Activated B cell treated with CpG ODN at 0.5 μM for 24 hours (primary cell): ENCODE results near the gene RNF151. TPM values are rescaled to one million over a fixed set of nuclear protein-coding genes. Genes with fewer than 3 reads are reported as not detected.
"Not testable (repeated sequence)": the region's sequence is repeated elsewhere in the genome, so short reads cannot be mapped to it uniquely, and the experiment has no call there.

Experiments used
- ATAC-seq: fragments of 200-7000 bp; cut with Tn5 transposase; one replicate; pipeline ENCODE4 v1.10.0; 2021; ENCODE audit warnings: low read depth, mild to moderate bottlenecking, moderate library complexity
- CTCF ChIA-PET: fragments of 350-600 bp; sonication (Branson Sonifier 250); formaldehyde crosslinking; loops from one replicate; lab custom pipeline; 2021; ENCODE audit warnings: antibody characterized with exemption; lab: Charles Lee
- POLR2A ChIA-PET: fragments of 350-600 bp; sonication (Branson Sonifier 250); formaldehyde crosslinking; loops from one replicate; lab custom pipeline; 2021; ENCODE audit warnings: antibody characterized with exemption; lab: Charles Lee
- DNase-seq: peaks from one replicate; pipeline ENCODE4 v3.0.0; 2022
- H3K27ac Mint-ChIP-seq: one replicate; pipeline ENCODE4 v1.8.0; 2020; ENCODE audit warnings: mixed read lengths
- H3K27me3 Mint-ChIP-seq: one replicate; pipeline ENCODE4 v1.8.0; 2021; ENCODE audit warnings: mixed read lengths
- H3K36me3 Mint-ChIP-seq: one replicate; pipeline ENCODE4 v1.8.0; 2021; ENCODE audit warnings: low read depth, mixed read lengths
- H3K4me1 Mint-ChIP-seq: one replicate; pipeline ENCODE4 v1.8.0; 2021; ENCODE audit warnings: mixed read lengths
- H3K4me3 Mint-ChIP-seq: one replicate; pipeline ENCODE4 v1.8.0; 2020; ENCODE audit warnings: mild to moderate bottlenecking, mixed read lengths
- H3K9me3 Mint-ChIP-seq: one replicate; pipeline ENCODE4 v1.8.0; 2020; ENCODE audit warnings: mixed read lengths
- CTCF ChIP-seq: fragments of 200-600 bp; IDR thresholded peaks from one replicate; pipeline ENCODE4 v1.8.0; 2022; ENCODE audit warnings: antibody characterized with exemption, mild to moderate bottlenecking
- intact Hi-C: fragments of 100-400 bp; cut with micrococcal nuclease; formaldehyde crosslinking; loops from one replicate; pipeline ENCODE4 v1.15.1; 2024
- total RNA-seq: library from RNA; stranded (reverse); gene quantifications from 2 replicates; pipeline ENCODE4 v1.2.3, GENCODE V29; 2022

RNF151 gene
- total RNA-seq, 1 donor from 2014 or later: not detected

GRCh38 chr16:1919327-1919998 is 47.2 kb upstream of the RNF151 start:
- Mint-ChIP-seq H3K36me3 (no peaks in the 10 kb centered on the region), H3K9me3 (no peaks in the 10 kb centered on the region), H3K27ac (no peak overlapping the region), H3K4me1 (peaks cover 5% of the 10 kb centered on the region), H3K27me3 (peaks cover 47% of the 10 kb centered on the region), H3K4me3 (no peak overlapping the region)
- ChIA-PET POLR2A (no interaction called here), CTCF (no interaction called here)
- TF ChIP-seq CTCF: no peak
- no peak for DNase-seq
- intact Hi-C loops: no loop called here
- no peak for ATAC-seq

GRCh38 chr16:1920122-1920521 is 46.5 kb upstream of the RNF151 start:
- POLR2A ChIA-PET, H3K27ac Mint-ChIP-seq, H3K4me1 Mint-ChIP-seq, intact Hi-C loops, H3K9me3 Mint-ChIP-seq, ATAC-seq, H3K36me3 Mint-ChIP-seq, DNase-seq, CTCF ChIA-PET, H3K4me3 Mint-ChIP-seq: not testable (repeated sequence)
- H3K27me3 Mint-ChIP-seq: peaks cover 49% of the 10 kb centered on the region

GRCh38 chr16:1920727-1921171 is 45.9 kb upstream of the RNF151 start:
- H3K36me3 Mint-ChIP-seq: no peaks in the 10 kb centered on the region
- no peak overlapping the region for H3K4me3 Mint-ChIP-seq
- peaks cover 48% of the 10 kb centered on the region for H3K27me3 Mint-ChIP-seq
- H3K9me3 Mint-ChIP-seq: no peaks in the 10 kb centered on the region
- ChIA-PET CTCF (no interaction called here), POLR2A (interaction anchor here (0.7 kb wide), 1 partner anchor 80 kb away, joined by 3 read pairs; no protein-coding TSS in a partner anchor)
- H3K27ac Mint-ChIP-seq: no peak overlapping the region
- H3K4me1 Mint-ChIP-seq: peaks cover 5% of the 10 kb centered on the region
- no peak for TF ChIP-seq CTCF
- ATAC-seq: peak; percentile 37
- intact Hi-C loops: no loop called here
- DNase-seq: no peak

- Mint-ChIP-seq H3K9me3 (no peaks in the 10 kb centered on the region), H3K27ac (no peak overlapping the region), H3K4me1 (peaks cover 5% of the 10 kb centered on the region), H3K4me3 (no peak overlapping the region), H3K36me3 (no peaks in the 10 kb centered on the region), H3K27me3 (peaks cover 39% of the 10 kb centered on the region)
- no peak for DNase-seq
- CTCF ChIA-PET: no interaction called here
- intact Hi-C loops: no loop called here
- ATAC-seq: no peak
- no peak for TF ChIP-seq CTCF
- POLR2A ChIA-PET: no interaction called here
Measured at GRCh38 chr16:1922357-1922756, 44.3 kb upstream of the RNF151 start.

- Mint-ChIP-seq H3K4me1 (peaks cover 5% of the 10 kb centered on the region), H3K9me3 (no peaks in the 10 kb centered on the region), H3K36me3 (no peaks in the 10 kb centered on the region), H3K27me3 (peaks cover 39% of the 10 kb centered on the region), H3K4me3 (no peak overlapping the region), H3K27ac (no peak overlapping the region)
- no peak for TF ChIP-seq CTCF
- ATAC-seq (no peak), DNase-seq (no peak)
- intact Hi-C loops: no loop called here
- ChIA-PET POLR2A (no interaction called here), CTCF (no interaction called here)
Measured at GRCh38 chr16:1923299-1924034, 43.2 kb upstream of the RNF151 start.
